VCaP (cell line): ENCODE results near the gene KIFC3.

Experiments used
- H3K27ac ChIP-seq: fragments of 450-650 bp; 2 replicates; pipeline ENCODE4 v1.5.1; 2017
- CTCF ChIP-seq: fragments of 450-650 bp; conservative IDR thresholded peaks from 2 replicates; pipeline ENCODE4 v1.5.1; 2017; ENCODE audit warnings: mild to moderate bottlenecking, moderate library complexity

Gene KIFC3

GRCh38 chr16:57794849-57795430 is 7.4 kb downstream of the KIFC3 start:
- no peak for TF ChIP-seq CTCF
- H3K27ac ChIP-seq = no peak overlapping the region

GRCh38 chr16:57791893-57792461 is 10.3 kb downstream of the KIFC3 start:
- H3K27ac ChIP-seq = no peak overlapping the region
- no peak for TF ChIP-seq CTCF

- no peak overlapping the region for H3K27ac ChIP-seq
- TF ChIP-seq CTCF = no peak
Observed at GRCh38 chr16:57791195-57791892, 10.9 kb downstream of the KIFC3 start.

GRCh38 chr16:57788951-57789350 is 13.3 kb downstream of the KIFC3 start:
- no peak overlapping the region for H3K27ac ChIP-seq
- TF ChIP-seq CTCF = no peak

- no peak overlapping the region for H3K27ac ChIP-seq
- TF ChIP-seq CTCF = no peak
Observed at GRCh38 chr16:57788252-57788841, 13.9 kb downstream of the KIFC3 start.

GRCh38 chr16:57787519-57787905 is 14.8 kb downstream of the KIFC3 start:
- TF ChIP-seq CTCF = no peak
- no peak overlapping the region for H3K27ac ChIP-seq
